ENCODE data around the gene SNAPIN.

The SNAPIN gene

GRCh38 chr1:153679337-153680119 lies 21.0 kb downstream of the SNAPIN start:
- no peak for DNase-seq

GRCh38 chr1:153680120-153680403 lies 21.6 kb downstream of the SNAPIN start:
- DNase-seq: no peak

- DNase-seq: no peak
Observed at GRCh38 chr1:153682730-153683129, 24.2 kb downstream of the SNAPIN start.

- DNase-seq: no peak
Observed at GRCh38 chr1:153683854-153684253, 25.4 kb downstream of the SNAPIN start.

GRCh38 chr1:153684892-153685291 lies 26.4 kb downstream of the SNAPIN start:
- no peak for DNase-seq

- DNase-seq: no peak
Observed at GRCh38 chr1:153685544-153686340, 27.2 kb downstream of the SNAPIN start.

- no peak for DNase-seq
Observed at GRCh38 chr1:153687346-153688125, 29.0 kb downstream of the SNAPIN start.

- DNase-seq: no peak
Observed at GRCh38 chr1:153688276-153688675, 29.8 kb downstream of the SNAPIN start.

- DNase-seq: no peak
Observed at GRCh38 chr1:153688736-153689328, 30.3 kb downstream of the SNAPIN start.

GRCh38 chr1:153693466-153693865 lies 35.0 kb downstream of the SNAPIN start:
- DNase-seq: no peak

- no peak for DNase-seq
Observed at GRCh38 chr1:153696741-153697140, 38.2 kb downstream of the SNAPIN start.

GRCh38 chr1:153697191-153698019 lies 38.9 kb downstream of the SNAPIN start:
- no peak for DNase-seq

GRCh38 chr1:153698020-153698922 lies 39.8 kb downstream of the SNAPIN start:
- DNase-seq: no peak

- DNase-seq: no peak
Observed at GRCh38 chr1:153698923-153699714, 40.6 kb downstream of the SNAPIN start.

- no peak for DNase-seq
Observed at GRCh38 chr1:153699768-153700167, 41.3 kb downstream of the SNAPIN start.

GRCh38 chr1:153705484-153705883 lies 47.0 kb downstream of the SNAPIN start:
- DNase-seq: no peak

- DNase-seq: no peak
Observed at GRCh38 chr1:153711026-153711425, 52.5 kb downstream of the SNAPIN start.

All from midbrain (tissue), 1 donor.